ENCODE data around the gene ZPLD1.

The ZPLD1 gene

GRCh38 chr3:102497571-102497970, 62.8 kb downstream of the ZPLD1 start:
- H3K27ac ChIP-seq (ENCODE audit: low read depth, low read length): no peak overlapping the region
- no peaks in the 10 kb centered on the region for H3K27me3 ChIP-seq (ENCODE audit: control insufficient read depth, insufficient read depth, low read length)
- no peak overlapping the region for H3K9ac ChIP-seq (ENCODE audit: low read length)
- H3K36me3 ChIP-seq (ENCODE audit: control insufficient read depth, insufficient read depth, low read length): no peaks in the 10 kb centered on the region
- no peak overlapping the region for H3K4me3 ChIP-seq (ENCODE audit: low read length)
- H3K4me1 ChIP-seq (ENCODE audit: control insufficient read depth, insufficient read depth, low read length): no peaks in the 10 kb centered on the region

GRCh38 chr3:102505542-102505941, 70.7 kb downstream of the ZPLD1 start:
- H3K4me1 ChIP-seq (ENCODE audit: control insufficient read depth, insufficient read depth, low read length): no peaks in the 10 kb centered on the region
- H3K36me3 ChIP-seq (ENCODE audit: control insufficient read depth, insufficient read depth, low read length): no peaks in the 10 kb centered on the region
- no peak overlapping the region for H3K9ac ChIP-seq (ENCODE audit: low read length)
- H3K4me3 ChIP-seq (ENCODE audit: low read length): no peak overlapping the region
- H3K27ac ChIP-seq (ENCODE audit: low read depth, low read length): no peak overlapping the region
- H3K27me3 ChIP-seq (ENCODE audit: control insufficient read depth, insufficient read depth, low read length): no peaks in the 10 kb centered on the region

GRCh38 chr3:102510663-102511062, 75.8 kb downstream of the ZPLD1 start:
- Histone ChIP-seq H3K27ac (ENCODE audit: low read depth, low read length) (no peak overlapping the region), H3K4me3 (ENCODE audit: low read length) (no peak overlapping the region), H3K36me3 (ENCODE audit: control insufficient read depth, insufficient read depth, low read length) (no peaks in the 10 kb centered on the region), H3K27me3 (ENCODE audit: control insufficient read depth, insufficient read depth, low read length) (no peaks in the 10 kb centered on the region), H3K4me1 (ENCODE audit: control insufficient read depth, insufficient read depth, low read length) (no peaks in the 10 kb centered on the region), H3K9ac (ENCODE audit: low read length) (no peak overlapping the region)

- Histone ChIP-seq H3K27me3 (ENCODE audit: control insufficient read depth, insufficient read depth, low read length) (no peaks in the 10 kb centered on the region), H3K4me1 (ENCODE audit: control insufficient read depth, insufficient read depth, low read length) (no peaks in the 10 kb centered on the region), H3K4me3 (ENCODE audit: low read length) (no peak overlapping the region), H3K27ac (ENCODE audit: low read depth, low read length) (no peak overlapping the region), H3K36me3 (ENCODE audit: control insufficient read depth, insufficient read depth, low read length) (no peaks in the 10 kb centered on the region), H3K9ac (ENCODE audit: low read length) (no peak overlapping the region)
Observed at GRCh38 chr3:102511168-102511567, 76.4 kb downstream of the ZPLD1 start.

- Histone ChIP-seq H3K4me1 (ENCODE audit: control insufficient read depth, insufficient read depth, low read length) (no peaks in the 10 kb centered on the region), H3K36me3 (ENCODE audit: control insufficient read depth, insufficient read depth, low read length) (no peaks in the 10 kb centered on the region), H3K9ac (ENCODE audit: low read length) (no peak overlapping the region), H3K27me3 (ENCODE audit: control insufficient read depth, insufficient read depth, low read length) (no peaks in the 10 kb centered on the region), H3K4me3 (ENCODE audit: low read length) (no peak overlapping the region), H3K27ac (ENCODE audit: low read depth, low read length) (no peak overlapping the region)
Observed at GRCh38 chr3:102511639-102512038, 76.8 kb downstream of the ZPLD1 start.

- Histone ChIP-seq H3K27me3 (ENCODE audit: control insufficient read depth, insufficient read depth, low read length) (no peaks in the 10 kb centered on the region), H3K4me3 (ENCODE audit: low read length) (no peak overlapping the region), H3K36me3 (ENCODE audit: control insufficient read depth, insufficient read depth, low read length) (no peaks in the 10 kb centered on the region), H3K4me1 (ENCODE audit: control insufficient read depth, insufficient read depth, low read length) (no peaks in the 10 kb centered on the region), H3K9ac (ENCODE audit: low read length) (no peak overlapping the region), H3K27ac (ENCODE audit: low read depth, low read length) (no peak overlapping the region)
Observed at GRCh38 chr3:102512734-102513504, 78.1 kb downstream of the ZPLD1 start.

GRCh38 chr3:102514241-102514640, 79.4 kb downstream of the ZPLD1 start:
- H3K4me1 ChIP-seq (ENCODE audit: control insufficient read depth, insufficient read depth, low read length): no peaks in the 10 kb centered on the region
- no peak overlapping the region for H3K9ac ChIP-seq (ENCODE audit: low read length)
- H3K4me3 ChIP-seq (ENCODE audit: low read length): no peak overlapping the region
- H3K27ac ChIP-seq (ENCODE audit: low read depth, low read length): no peak overlapping the region
- no peaks in the 10 kb centered on the region for H3K27me3 ChIP-seq (ENCODE audit: control insufficient read depth, insufficient read depth, low read length)
- H3K36me3 ChIP-seq (ENCODE audit: control insufficient read depth, insufficient read depth, low read length): no peaks in the 10 kb centered on the region

GRCh38 chr3:102521246-102521645, 86.4 kb downstream of the ZPLD1 start:
- H3K27me3 ChIP-seq (ENCODE audit: control insufficient read depth, insufficient read depth, low read length): no peaks in the 10 kb centered on the region

GRCh38 chr3:102525624-102526023, 90.8 kb downstream of the ZPLD1 start:
- no peaks in the 10 kb centered on the region for H3K36me3 ChIP-seq (ENCODE audit: control insufficient read depth, insufficient read depth, low read length)
- H3K27me3 ChIP-seq (ENCODE audit: control insufficient read depth, insufficient read depth, low read length): no peaks in the 10 kb centered on the region
- no peak overlapping the region for H3K27ac ChIP-seq (ENCODE audit: low read depth, low read length)
- H3K9ac ChIP-seq (ENCODE audit: low read length): no peak overlapping the region
- H3K4me1 ChIP-seq (ENCODE audit: control insufficient read depth, insufficient read depth, low read length): no peaks in the 10 kb centered on the region
- H3K4me3 ChIP-seq (ENCODE audit: low read length): no peak overlapping the region

More at GRCh38 chr3:102521246-102521645, 86.4 kb downstream of the ZPLD1 start:
- Histone ChIP-seq H3K9ac (ENCODE audit: low read length) (no peak overlapping the region), H3K4me3 (ENCODE audit: low read length) (no peak overlapping the region), H3K4me1 (ENCODE audit: control insufficient read depth, insufficient read depth, low read length) (no peaks in the 10 kb centered on the region), H3K36me3 (ENCODE audit: control insufficient read depth, insufficient read depth, low read length) (no peaks in the 10 kb centered on the region), H3K27ac (ENCODE audit: low read depth, low read length) (no peak overlapping the region)

GRCh38 chr3:102526865-102527264, 92.0 kb downstream of the ZPLD1 start:
- no peaks in the 10 kb centered on the region for H3K36me3 ChIP-seq (ENCODE audit: control insufficient read depth, insufficient read depth, low read length)
- no peak overlapping the region for H3K9ac ChIP-seq (ENCODE audit: low read length)
- no peak overlapping the region for H3K4me3 ChIP-seq (ENCODE audit: low read length)
- H3K27ac ChIP-seq (ENCODE audit: low read depth, low read length): no peak overlapping the region
- H3K27me3 ChIP-seq (ENCODE audit: control insufficient read depth, insufficient read depth, low read length): no peaks in the 10 kb centered on the region
- H3K4me1 ChIP-seq (ENCODE audit: control insufficient read depth, insufficient read depth, low read length): no peaks in the 10 kb centered on the region

- Histone ChIP-seq H3K4me3 (ENCODE audit: low read length) (no peak overlapping the region), H3K27ac (ENCODE audit: low read depth, low read length) (no peak overlapping the region), H3K9ac (ENCODE audit: low read length) (no peak overlapping the region)
Observed at GRCh38 chr3:102528727-102529126, 93.9 kb downstream of the ZPLD1 start.

More at GRCh38 chr3:102528727-102529126, 93.9 kb downstream of the ZPLD1 start:
- H3K36me3 ChIP-seq (ENCODE audit: control insufficient read depth, insufficient read depth, low read length): no peaks in the 10 kb centered on the region
- H3K4me1 ChIP-seq (ENCODE audit: control insufficient read depth, insufficient read depth, low read length): no peaks in the 10 kb centered on the region
- H3K27me3 ChIP-seq (ENCODE audit: control insufficient read depth, insufficient read depth, low read length): no peaks in the 10 kb centered on the region

All from rectal smooth muscle tissue (tissue), 1 donor.